Colonic mucosa (tissue), 4 donors: Measurements from ENCODE around the gene ABI2. TPM values are rescaled to one million over a fixed set of nuclear protein-coding genes. Genes with fewer than 3 reads are reported as not detected.
"Not testable (repeated sequence)": the region's sequence is repeated elsewhere in the genome, so short reads cannot be mapped to it uniquely, and the experiment has no call there.

Experiments used
- DNase-seq: peaks from one replicate; pipeline ENCODE4 v3.0.0-alpha.2; 2020
- H3K27ac ChIP-seq: fragments of 200-600 bp; one replicate; pipeline ENCODE4 v1.8.0; 2021
- H3K27me3 ChIP-seq: fragments of 200-600 bp; one replicate; pipeline ENCODE4 v1.8.0; 2021
- H3K36me3 ChIP-seq: fragments of 200-600 bp; one replicate; pipeline ENCODE4 v1.8.0; 2021
- H3K4me1 ChIP-seq: fragments of 200-600 bp; one replicate; pipeline ENCODE4 v1.8.0; 2021; ENCODE audit warnings: mild to moderate bottlenecking
- H3K4me3 ChIP-seq: fragments of 200-600 bp; one replicate; pipeline ENCODE4 v1.8.0; 2021
- H3K9ac ChIP-seq, 2 donors: one replicate each; pipeline ENCODE4 v1.7.0; 2013; ENCODE audit warnings: control low read depth in 2 of 2, low read depth in 2 of 2, low read length in 2 of 2
- H3K9me3 ChIP-seq: fragments of 200-600 bp; one replicate; pipeline ENCODE4 v1.8.0; 2021
- CTCF ChIP-seq: fragments of 200-600 bp; IDR thresholded peaks from one replicate; pipeline ENCODE4 v1.8.0; 2022; ENCODE audit warnings: antibody characterized with exemption, mild to moderate bottlenecking
- intact Hi-C: fragments of 100-400 bp; cut with DNase I; formaldehyde crosslinking; loops from one replicate; pipeline ENCODE4 v1.14.1; 2022
- total RNA-seq, 2 donors: library from RNA; stranded (reverse); fragmentation: NEBNext Ultra II Directional in 1 of 2; extraction: Animal tissue kit (Norgen Biotek cat#: 25700) in 1 of 2; gene quantifications; one replicate each; pipeline ENCODE4 v1.2.1, GENCODE V29; 2021
- donor health status: healthy.
- donor health status: DM: no; HTN: no; CAD: no.
- donor health status: DM: no; HTN: no; CAD: no.

ABI2 gene
- total RNA-seq, 2 donors from 2014 or later = 23.8 to 24.5 TPM

GRCh38 chr2:203301667-203302066, 26.5 kb upstream of the ABI2 start:
- Histone ChIP-seq H3K9me3 (no peaks in the 10 kb centered on the region), H3K4me3 (no peak overlapping the region), H3K27ac (no peak overlapping the region), H3K27me3 (no peaks in the 10 kb centered on the region), H3K9ac (no peak overlapping the region), H3K36me3 (no peaks in the 10 kb centered on the region), H3K4me1 (no peaks in the 10 kb centered on the region)
- intact Hi-C loops = no loop called here
- no peak for DNase-seq
- no peak for TF ChIP-seq CTCF

DNA sequence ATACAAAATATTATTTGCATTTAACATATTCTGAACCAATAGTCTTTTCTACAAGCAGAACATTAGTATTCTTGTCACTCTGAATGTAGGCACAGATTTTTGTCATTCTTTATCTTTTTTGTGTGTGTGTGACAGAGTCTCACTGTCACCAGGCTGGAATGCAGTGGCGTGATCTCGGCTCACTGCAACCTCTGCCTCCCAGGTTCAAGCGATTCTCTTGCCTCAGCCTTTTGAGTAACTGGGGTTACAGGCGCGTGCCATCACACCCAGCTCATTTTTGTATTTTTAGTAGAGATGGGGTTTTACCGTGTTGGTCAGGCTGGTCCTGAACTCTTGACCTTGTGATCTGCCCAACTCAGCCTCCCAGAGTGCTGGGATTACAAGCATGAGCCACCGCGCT, 25.6 kb upstream of the ABI2 start:
- intact Hi-C loops, H3K9me3 ChIP-seq, H3K27ac ChIP-seq, DNase-seq, H3K36me3 ChIP-seq, H3K4me1 ChIP-seq, H3K27me3 ChIP-seq, H3K9ac ChIP-seq, H3K4me3 ChIP-seq: not testable (repeated sequence)

DNA sequence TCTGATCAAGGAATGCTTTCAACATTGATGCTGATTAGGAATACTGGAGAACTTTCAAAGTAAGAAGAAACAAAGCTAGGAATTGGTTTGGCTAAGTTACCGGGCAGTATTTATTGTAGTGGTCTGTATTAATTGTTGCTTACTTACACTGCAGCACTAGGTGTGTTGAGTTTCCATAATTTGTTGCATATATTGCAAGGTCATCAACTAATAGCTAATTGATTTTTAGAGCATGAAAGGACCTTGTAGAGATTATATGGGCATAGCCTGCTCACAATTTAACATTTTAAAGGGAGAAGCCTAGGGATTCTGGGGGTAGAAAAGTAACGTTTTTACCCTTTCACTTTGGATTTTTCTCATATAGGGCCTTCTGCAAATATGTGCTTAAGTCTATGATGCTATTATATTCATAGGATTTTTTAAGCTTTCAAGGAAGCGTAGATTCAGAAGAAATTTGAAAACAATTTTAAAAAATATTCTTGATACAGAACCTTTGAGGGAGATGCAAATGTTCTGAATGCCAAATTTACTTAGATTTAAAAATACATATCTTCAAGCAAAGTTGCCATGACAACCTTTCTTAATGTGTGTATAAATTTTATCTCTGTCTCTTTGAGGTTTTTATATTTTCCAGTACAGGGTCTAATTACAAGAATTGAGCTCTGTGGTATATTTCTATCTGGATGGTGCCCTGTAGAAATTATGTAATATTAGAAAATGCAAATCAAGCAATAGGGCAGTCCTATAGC, 17.3 kb upstream of the ABI2 start:
- H3K9me3 ChIP-seq = no peaks in the 10 kb centered on the region
- intact Hi-C loops = no loop called here
- no peak for DNase-seq
- no peaks in the 10 kb centered on the region for H3K27me3 ChIP-seq
- H3K4me1 ChIP-seq = no peaks in the 10 kb centered on the region
- no peak overlapping the region for H3K4me3 ChIP-seq
- no peak for TF ChIP-seq CTCF
- no peak overlapping the region for H3K27ac ChIP-seq
- H3K36me3 ChIP-seq = no peaks in the 10 kb centered on the region
- no peak overlapping the region for H3K9ac ChIP-seq

DNA sequence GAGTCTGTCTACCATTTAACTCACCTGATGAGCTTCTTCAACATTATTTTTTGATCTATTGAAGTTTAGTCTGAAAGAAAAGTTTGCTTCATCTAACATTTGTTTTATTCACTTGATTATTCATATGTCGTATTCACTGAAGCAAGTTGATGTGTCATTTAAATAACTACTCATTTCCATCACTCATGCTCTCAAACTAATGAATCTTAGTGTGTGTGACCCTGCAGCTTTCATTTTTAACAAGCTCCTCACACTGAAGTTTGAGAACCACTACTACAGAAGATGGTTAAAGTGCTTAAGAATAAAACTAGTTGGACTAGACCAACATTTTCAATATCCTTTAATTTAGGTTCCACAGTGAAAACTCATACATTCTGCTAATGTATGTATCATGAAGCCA, 1.8 kb upstream of the ABI2 start:
- Histone ChIP-seq H3K27me3 (no peaks in the 10 kb centered on the region), H3K36me3 (no peaks in the 10 kb centered on the region), H3K9me3 (no peaks in the 10 kb centered on the region), H3K4me1 (no peaks in the 10 kb centered on the region), H3K4me3 (no peak overlapping the region), H3K9ac (no peak overlapping the region), H3K27ac (no peak overlapping the region)
- DNase-seq = no peak
- TF ChIP-seq CTCF = no peak
- intact Hi-C loops = no loop called here

- Histone ChIP-seq H3K9me3 (no peaks in the 10 kb centered on the region), H3K4me1 (no peaks in the 10 kb centered on the region), H3K27me3 (no peaks in the 10 kb centered on the region), H3K9ac (peak overlapping the region; percentile 31 to 65), H3K4me3 (peak overlapping the region; percentile 98), H3K36me3 (no peaks in the 10 kb centered on the region), H3K27ac (peak overlapping the region; percentile 71)
- no peak for DNase-seq
- no peak for TF ChIP-seq CTCF
- intact Hi-C loops = no loop called here
Observed at GRCh38 chr2:203327582-203327900, 653 bp upstream of the ABI2 start.

- Histone ChIP-seq H3K27ac (peak overlapping the region; percentile 71), H3K27me3 (no peaks in the 10 kb centered on the region), H3K4me3 (peak overlapping the region; percentile 98), H3K9me3 (no peaks in the 10 kb centered on the region), H3K4me1 (no peaks in the 10 kb centered on the region), H3K9ac (peak overlapping the region; percentile 80 to 85), H3K36me3 (no peaks in the 10 kb centered on the region)
- intact Hi-C loops = no loop called here
- no peak for TF ChIP-seq CTCF
- DNase-seq = peak; percentile 48
Observed at GRCh38 chr2:203328760-203329540, 756 bp downstream of the ABI2 start.
